SK-N-SH (cell line): ENCODE data around the gene UBXN1.

Source experiments
- CTCF ChIP-seq: fragments of 200-600 bp; sonication (generic); IDR thresholded peaks from 2 replicates; pipeline ENCODE4 v1.6.1; 2017; ENCODE audit warnings: antibody characterized with exemption, mild to moderate bottlenecking, moderate library complexity
- EP300 ChIP-seq, 2 experiments: IDR thresholded peaks; 2 replicates each; pipeline versions ENCODE4 v1.4.0 to v1.6.1; 2012; ENCODE audit warnings: borderline replicate concordance in 1 of 2, low read depth in 1 of 2, low read length in 1 of 2
- YY1 ChIP-seq: IDR thresholded peaks from 2 replicates; pipeline ENCODE4 v1.4.0; 2012; ENCODE audit warnings: low read depth, mild to moderate bottlenecking

GRCh38 chr11:62644220-62644619 is 34.7 kb downstream of the UBXN1 start:
- TF ChIP-seq CTCF = no peak
- TF ChIP-seq EP300 (IDR thresholded peaks at IDR 0.05; ENCODE audit: borderline replicate concordance in 1 of 2, low read depth in 1 of 2, low read length in 1 of 2) = no peak
- TF ChIP-seq YY1 = no peak
